DND-41 (cell line): ENCODE results near the gene MCRIP1.

Source experiments
- ATAC-seq: fragments of 200-7000 bp; cut with Tn5 transposase; 3 replicates; pipeline ENCODE4 v1.9.1; 2021; ENCODE audit warnings: low read depth; ENCODE audit not compliant: insufficient read depth
- DNase-seq: peaks from one replicate; pipeline ENCODE4 v3.0.0-alpha.2; 2020
- H2AFZ ChIP-seq: 2 replicates; pipeline ENCODE4 v1.6.0; 2012; ENCODE audit warnings: low read depth, low read length
- H3K27ac ChIP-seq: 2 replicates; pipeline ENCODE4 v1.5.1; 2012; ENCODE audit warnings: low read length, inconsistent platforms
- H3K27me3 ChIP-seq: fragments of 200-600 bp; sonication (generic); 2 replicates; pipeline ENCODE4 v1.6.0; 2012; ENCODE audit warnings: low read length, mild to moderate bottlenecking, inconsistent platforms; ENCODE audit not compliant: insufficient read depth, poor library complexity
- H3K36me3 ChIP-seq: 2 replicates; pipeline ENCODE4 v1.5.1; 2012; ENCODE audit warnings: low read length, inconsistent platforms; ENCODE audit not compliant: insufficient read depth
- H3K4me1 ChIP-seq: 2 replicates; pipeline ENCODE4 v1.5.1; 2012; ENCODE audit warnings: mild to moderate bottlenecking, low read length; ENCODE audit not compliant: insufficient read depth
- H3K4me2 ChIP-seq: 2 replicates; pipeline ENCODE4 v1.6.0; 2012; ENCODE audit warnings: mild to moderate bottlenecking, moderate library complexity, low read length, inconsistent platforms; ENCODE audit not compliant: insufficient read depth
- H3K4me3 ChIP-seq, 2 experiments: fragments of 200-600 bp in 1 of 2; shearing (Covaris generic) in 1 of 2; 2 replicates each; pipeline ENCODE4 v1.5.1; 2012 to 2016; ENCODE audit warnings: inconsistent platforms in 2 of 2, low read length in 2 of 2, mild to moderate bottlenecking in 2 of 2, low read depth in 1 of 2, moderate library complexity in 1 of 2
- H3K79me2 ChIP-seq: 2 replicates; pipeline ENCODE4 v1.6.0; 2012; ENCODE audit warnings: low read length, inconsistent platforms; ENCODE audit not compliant: insufficient read depth
- H3K9ac ChIP-seq: 2 replicates; pipeline ENCODE4 v1.6.0; 2012; ENCODE audit warnings: low read depth, mild to moderate bottlenecking, inconsistent platforms, low read length, moderate library complexity
- H3K9me3 ChIP-seq: 2 replicates; pipeline ENCODE4 v1.5.1; 2012; ENCODE audit warnings: low read length, moderate library complexity, mild to moderate bottlenecking, inconsistent platforms; ENCODE audit not compliant: insufficient read depth, severe bottlenecking
- H4K20me1 ChIP-seq: 2 replicates; pipeline ENCODE4 v1.6.0; 2012; ENCODE audit warnings: low read length; ENCODE audit not compliant: insufficient read depth
- CTCF ChIP-seq: IDR thresholded peaks from 2 replicates; pipeline ENCODE4 v1.5.1; 2012; ENCODE audit warnings: borderline replicate concordance, low read length, moderate library complexity, mild to moderate bottlenecking; ENCODE audit not compliant: poor library complexity, severe bottlenecking; ENCODE audit errors: extremely low read depth
- EZH2 ChIP-seq: IDR thresholded peaks from 3 replicates; pipeline ENCODE4 v1.6.1; 2012; ENCODE audit warnings: borderline replicate concordance, low read depth, mild to moderate bottlenecking, moderate library complexity, low read length, inconsistent platforms; ENCODE audit not compliant: severe bottlenecking

The MCRIP1 gene

GRCh38 chr17:81821603-81822311 lies 11.3 kb downstream of the MCRIP1 start:
- peaks cover 20% of the 10 kb centered on the region for H3K36me3 ChIP-seq
- no peaks in the 10 kb centered on the region for H3K27me3 ChIP-seq
- ATAC-seq: peak; percentile 95
- peaks cover 13% of the 10 kb centered on the region for H4K20me1 ChIP-seq
- H3K79me2 ChIP-seq: peaks cover 10% of the 10 kb centered on the region
- H3K9ac ChIP-seq: peak overlapping the region; percentile 36
- H2AFZ ChIP-seq: peak overlapping the region; percentile 6; the same call in 1 of the 2 replicates
- peaks cover 20% of the 10 kb centered on the region for H3K4me1 ChIP-seq
- peak overlapping the region; percentile 68; the same call in 1 of the 2 replicates for H3K27ac ChIP-seq
- no peak overlapping the region for H3K4me3 ChIP-seq
- peak; percentile 74 for TF ChIP-seq CTCF
- TF ChIP-seq EZH2: no peak
- peak; percentile 87 for DNase-seq
- no peaks in the 10 kb centered on the region for H3K9me3 ChIP-seq
- H3K4me2 ChIP-seq: peak overlapping the region; percentile 32

GRCh38 chr17:81821147-81821546 lies 11.9 kb downstream of the MCRIP1 start:
- Histone ChIP-seq H3K9me3 (no peaks in the 10 kb centered on the region), H3K27ac (peak overlapping the region; percentile 54; the same call in 1 of the 2 replicates), H2AFZ (no peak overlapping the region), H3K9ac (no peak overlapping the region; the same call in 1 of the 2 replicates), H4K20me1 (peaks cover 13% of the 10 kb centered on the region), H3K36me3 (peaks cover 20% of the 10 kb centered on the region), H3K4me2 (no peak overlapping the region), H3K4me1 (peaks cover 20% of the 10 kb centered on the region), H3K27me3 (no peaks in the 10 kb centered on the region), H3K4me3 (no peak overlapping the region), H3K79me2 (peaks cover 8% of the 10 kb centered on the region)
- no peak for TF ChIP-seq CTCF
- no peak for TF ChIP-seq EZH2
- DNase-seq (no peak), ATAC-seq (no peak)

DNA sequence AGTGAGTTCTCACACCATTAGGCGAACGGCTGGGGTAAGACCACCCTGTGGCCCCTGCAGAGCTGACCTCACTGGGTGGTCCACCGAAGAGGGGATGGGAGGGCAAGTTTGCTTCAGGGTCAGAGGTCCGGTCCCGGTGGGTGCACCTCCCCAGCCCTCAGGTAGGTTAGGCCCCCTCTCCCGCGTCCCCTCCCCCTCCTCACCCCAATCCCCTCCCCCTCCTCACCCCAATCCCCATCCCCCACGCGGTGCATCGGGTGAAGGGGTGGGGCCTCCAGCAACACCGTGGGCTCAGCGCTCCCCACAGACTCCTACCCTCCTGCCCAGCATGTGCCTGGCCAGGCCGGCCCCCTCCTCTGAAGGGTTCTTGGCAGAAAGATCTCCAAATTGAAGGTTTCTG lies 13.4 kb downstream of the MCRIP1 start:
- ATAC-seq (no peak), DNase-seq (no peak)
- Histone ChIP-seq H3K79me2 (no peaks in the 10 kb centered on the region), H3K9ac (no peak overlapping the region), H3K9me3 (no peaks in the 10 kb centered on the region), H2AFZ (no peak overlapping the region), H3K4me2 (no peak overlapping the region), H3K36me3 (peaks cover 20% of the 10 kb centered on the region), H4K20me1 (no peaks in the 10 kb centered on the region; the same call in none of the 2 replicates), H3K4me3 (no peak overlapping the region), H3K27me3 (no peaks in the 10 kb centered on the region), H3K27ac (no peak overlapping the region), H3K4me1 (peaks cover 20% of the 10 kb centered on the region)
- TF ChIP-seq CTCF (no peak), EZH2 (no peak)
